ENCODE data around the gene SEBOX.
A peak's percentile ranks its signal among the peaks of the same experiment; 100 is the strongest.

The SEBOX gene

GRCh38 chr17:28392491-28392890 lies 27.5 kb upstream of the SEBOX start:
- DNase-seq: no peak

GRCh38 chr17:28391401-28391800 lies 26.4 kb upstream of the SEBOX start:
- DNase-seq: no peak

GRCh38 chr17:28390984-28391383 lies 26.0 kb upstream of the SEBOX start:
- DNase-seq: no peak

GRCh38 chr17:28390563-28390962 lies 25.6 kb upstream of the SEBOX start:
- DNase-seq: no peak

GRCh38 chr17:28390141-28390540 lies 25.1 kb upstream of the SEBOX start:
- DNase-seq: no peak

GRCh38 chr17:28388106-28388505 lies 23.1 kb upstream of the SEBOX start:
- no peak for DNase-seq

GRCh38 chr17:28386391-28386790 lies 21.4 kb upstream of the SEBOX start:
- DNase-seq: no peak

GRCh38 chr17:28385406-28385805 lies 20.4 kb upstream of the SEBOX start:
- no peak for DNase-seq

GRCh38 chr17:28385037-28385400 lies 20.0 kb upstream of the SEBOX start:
- DNase-seq: no peak

GRCh38 chr17:28384281-28385036 lies 19.5 kb upstream of the SEBOX start:
- no peak for DNase-seq

GRCh38 chr17:28381141-28381825 lies 16.3 kb upstream of the SEBOX start:
- no peak for DNase-seq

GRCh38 chr17:28379814-28380801 lies 15.1 kb upstream of the SEBOX start:
- no peak for DNase-seq

- no peak for DNase-seq
Measured at GRCh38 chr17:28372945-28373274, 7.9 kb upstream of the SEBOX start.

GRCh38 chr17:28372203-28372944 lies 7.4 kb upstream of the SEBOX start:
- no peak for DNase-seq

- DNase-seq: peak; percentile 83
Measured at GRCh38 chr17:28371245-28372202, 6.5 kb upstream of the SEBOX start, which contains the start of gene SARM1. Gene SARM1, plus strand, starts transcription at chr17:28371694. Its CDS starts 339 bp downstream, at chr17:28372033.

- DNase-seq: no peak
Measured at GRCh38 chr17:28370744-28371103, 5.7 kb upstream of the SEBOX start.

- DNase-seq: no peak
Measured at GRCh38 chr17:28370035-28370743, 5.2 kb upstream of the SEBOX start, which contains the start of gene VTN. Gene VTN, minus strand, starts transcription at chr17:28370307. Its CDS starts 104 bp downstream, at chr17:28370203.

- DNase-seq: no peak
Measured at GRCh38 chr17:28369684-28370034, 4.7 kb upstream of the SEBOX start.

GRCh38 chr17:28368915-28369683 lies 4.1 kb upstream of the SEBOX start:
- DNase-seq: no peak

GRCh38 chr17:28368306-28368831 lies 3.4 kb upstream of the SEBOX start:
- DNase-seq: no peak
